RPMI7951 (cell line): ENCODE data around the gene PCDHA7. TPM values are rescaled to one million over a fixed set of nuclear protein-coding genes. Genes with fewer than 3 reads are reported as not detected.

Source experiments
- total RNA-seq: library from RNA; depleted of rRNA; stranded (reverse); fragments of >200 nt; shearing (Covaris generic); gene quantifications from 2 replicates; pipeline ENCODE4 v1.2.3, GENCODE V29; 2014; rRNA removed

PCDHA7 gene
- total RNA-seq, 1 experiment from 2014 or later = 1.1 TPM

Other genes with a start within 250 kb of the PCDHA7 start
- 0.20 and 0.96 TPM in 2 replicates for gene CD14, start 201.1 kb upstream of the PCDHA7 start, total RNA-seq
- 6.8 and 9.2 TPM in 2 replicates for gene TMCO6, start 194.8 kb upstream of the PCDHA7 start, total RNA-seq
- gene NDUFA2, start 186.6 kb upstream of the PCDHA7 start, total RNA-seq = 106 and 116 TPM in 2 replicates
- 93.8 and 130 TPM in 2 replicates for gene IK, start 186.4 kb upstream of the PCDHA7 start, total RNA-seq
- 11.2 and 15.4 TPM in 2 replicates for gene WDR55, start 169.4 kb upstream of the PCDHA7 start, total RNA-seq
- 0.10 and 0.12 TPM in 2 replicates for gene DND1, start 160.7 kb upstream of the PCDHA7 start, total RNA-seq
- 52.0 and 62.3 TPM in 2 replicates for gene HARS1, start 142.9 kb upstream of the PCDHA7 start, total RNA-seq
- 22.6 and 25.5 TPM in 2 replicates for gene HARS2, start 142.8 kb upstream of the PCDHA7 start, total RNA-seq
- 44.6 and 45.5 TPM in 2 replicates for gene ZMAT2, start 133.8 kb upstream of the PCDHA7 start, total RNA-seq
- under 0.01 TPM in 1 of 2 replicates, not detected in the other for gene PCDHA1, start 48.1 kb upstream of the PCDHA7 start, total RNA-seq
- not detected in 2 replicates for gene PCDHA2, start 39.4 kb upstream of the PCDHA7 start, total RNA-seq
- not detected in 2 replicates for gene PCDHA3, start 33.2 kb upstream of the PCDHA7 start, total RNA-seq
- gene PCDHA4, start 27.2 kb upstream of the PCDHA7 start, total RNA-seq = under 0.01 and 0.12 TPM in 2 replicates
- 0.12 TPM in 1 of 2 replicates, not detected in the other for gene PCDHA5, start 12.7 kb upstream of the PCDHA7 start, total RNA-seq
- 0.10 and 0.12 TPM in 2 replicates for gene PCDHA6, start 6.3 kb upstream of the PCDHA7 start, total RNA-seq
- gene PCDHA8, start 6.9 kb downstream of the PCDHA7 start, total RNA-seq = 0.10 and 0.12 TPM in 2 replicates
- gene PCDHA9, start 14.1 kb downstream of the PCDHA7 start, total RNA-seq = not detected in 2 replicates
- gene PCDHA10, start 21.6 kb downstream of the PCDHA7 start, total RNA-seq = not detected in 2 replicates
- not detected in 2 replicates for gene PCDHA11, start 34.7 kb downstream of the PCDHA7 start, total RNA-seq
- gene PCDHA12, start 41.0 kb downstream of the PCDHA7 start, total RNA-seq = not detected in 2 replicates
- not detected in 2 replicates for gene PCDHA13, start 47.9 kb downstream of the PCDHA7 start, total RNA-seq
- gene PCDHAC1, start 92.0 kb downstream of the PCDHA7 start, total RNA-seq = not detected in 2 replicates
- gene PCDHAC2, start 132.2 kb downstream of the PCDHA7 start, total RNA-seq = not detected in 2 replicates
- gene PCDHB1, start 217.1 kb downstream of the PCDHA7 start, total RNA-seq = not detected in 2 replicates